HepG2 (cell line): ENCODE results near the gene MTA2. TPM values are rescaled to one million over a fixed set of nuclear protein-coding genes. Genes with fewer than 3 reads are reported as not detected.

Experiments used
- ATAC-seq: fragments of 200-7000 bp; cut with Tn5 transposase; 3 replicates; pipeline ENCODE4 v1.9.1; 2020; ENCODE audit warnings: mild to moderate bottlenecking, moderate library complexity
- BruUV-seq: library from RNA; stranded (reverse); fragments of 400-500 nt; replicated peaks from 2 replicates; lab custom pipeline; 2021; lab: Mats Ljungman, UMichigan
- CTCF ChIA-PET: fragments of 300-600 bp; formaldehyde crosslinking; extraction: SDS; loops from one replicate; lab custom pipeline; 2021; ENCODE audit warnings: low total read pairs, inconsistent platforms, low intra/inter-chr PET ratio; lab: Yijun Ruan, JAX
- POLR2A ChIA-PET: fragments of 350-600 bp; sonication (Branson Sonifier 250); formaldehyde crosslinking; loops from one replicate; lab custom pipeline; 2020; ENCODE audit warnings: antibody characterized with exemption, inconsistent platforms; lab: Yijun Ruan, JAX
- DNase-seq: peaks from one replicate; pipeline ENCODE4 v3.0.0-alpha.2; 2015; ENCODE audit warnings: low spot score
- FAIRE-seq: peaks from 3 replicates; lab custom pipeline; 2011; peaks lifted over from hg19 to GRCh38; lab: Jason Lieb, UNC
- H2AFZ ChIP-seq: one replicate; pipeline ENCODE4 v1.6.1; 2011; ENCODE audit warnings: low read length, inconsistent platforms
- H3K27ac ChIP-seq: fragments of 300-600 bp; 3 replicates; pipeline ENCODE4 v1.8.0; 2011; ENCODE audit warnings: mixed run types, mild to moderate bottlenecking, mixed read lengths, low read length, inconsistent platforms; ENCODE audit not compliant: insufficient read depth; ENCODE audit errors: extremely low read length
- H3K27me3 ChIP-seq, 2 experiments: fragments of 200-600 bp in 1 of 2; 2 replicates in 1 of 2; 3 replicates in 1 of 2; pipeline versions ENCODE4 v1.6.0 to v1.8.0; 2011; ENCODE audit warnings: low read length in 2 of 2, mild to moderate bottlenecking in 2 of 2, moderate library complexity in 2 of 2, inconsistent platforms in 1 of 2; ENCODE audit not compliant: insufficient read depth in 2 of 2, control insufficient read depth in 1 of 2
- H3K36me3 ChIP-seq, 2 experiments: fragments of 200-600 bp in 1 of 2; replicated peaks in 1 of 2; 2 replicates in 1 of 2; 3 replicates in 1 of 2; pipeline versions ENCODE4 v1.5.1 to v1.8.0; 2011; ENCODE audit warnings: low read length in 2 of 2, inconsistent platforms in 1 of 2; ENCODE audit not compliant: insufficient read depth in 2 of 2, control insufficient read depth in 1 of 2
- H3K4me1 ChIP-seq: 2 replicates; pipeline ENCODE4 v1.5.1; 2012; ENCODE audit warnings: low read length, inconsistent platforms; ENCODE audit not compliant: insufficient read depth
- H3K4me2 ChIP-seq: 2 replicates; pipeline ENCODE4 v1.6.0; 2011; ENCODE audit warnings: low read depth, low read length, inconsistent platforms
- H3K4me3 ChIP-seq, 3 experiments: fragments of 200-600 bp in 1 of 3; sonication (generic), shearing (Covaris generic) in 1 of 3; replicated peaks in 1 of 3; 2 replicates each; pipeline ENCODE4 v1.5.1; 2011 to 2016; ENCODE audit warnings: low read length in 3 of 3, inconsistent platforms in 2 of 3, low read depth in 2 of 3, mild to moderate bottlenecking in 2 of 3, control low read depth in 1 of 3, mixed read lengths in 1 of 3; ENCODE audit not compliant: insufficient read depth in 1 of 3
- H3K79me2 ChIP-seq: one replicate; pipeline ENCODE4 v1.6.1; 2011; ENCODE audit warnings: low read length, inconsistent platforms; ENCODE audit not compliant: insufficient read depth
- H3K9ac ChIP-seq: 2 replicates; pipeline ENCODE4 v1.6.0; 2011; ENCODE audit warnings: mild to moderate bottlenecking, low read depth, low read length, inconsistent platforms; ENCODE audit not compliant: insufficient read depth
- H3K9me3 ChIP-seq: 2 replicates; pipeline ENCODE4 v1.5.1; 2012; ENCODE audit warnings: mild to moderate bottlenecking, low read length
- H4K20me1 ChIP-seq: 2 replicates; pipeline ENCODE4 v1.6.0; 2011; ENCODE audit warnings: inconsistent platforms, mild to moderate bottlenecking, low read length, moderate library complexity; ENCODE audit not compliant: insufficient read depth
- NCOR1 ChIP-seq: fragments of 200-600 bp; sonication (generic); IDR thresholded peaks from 2 replicates; pipeline ENCODE4 v1.7.0; 2017; ENCODE audit warnings: antibody characterized with exemption, low read length, borderline replicate concordance
- POGZ ChIP-seq: sonication (generic); formaldehyde crosslinking; IDR thresholded peaks from 2 replicates; pipeline ENCODE4 v1.4.0; 2020; ENCODE audit warnings: mild to moderate bottlenecking, missing genetic modification reagents
- SATB2 ChIP-seq: sonication (generic); formaldehyde crosslinking; IDR thresholded peaks from 2 replicates; pipeline ENCODE4 v1.5.0; 2020; ENCODE audit warnings: missing genetic modification reagents
- SCMH1 ChIP-seq: sonication (generic); formaldehyde crosslinking; IDR thresholded peaks from 2 replicates; pipeline ENCODE4 v1.9.0; 2021; ENCODE audit warnings: missing genetic modification reagents, mild to moderate bottlenecking, borderline replicate concordance
- SRSF1 ChIP-seq: fragments of 200-400 bp; formaldehyde crosslinking; optimal IDR thresholded peaks from 2 replicates; pipeline ENCODE3; 2017; ENCODE audit warnings: mild to moderate bottlenecking, low read depth, low read length, moderate library complexity
- ZNF552 ChIP-seq: sonication (generic); formaldehyde crosslinking; IDR thresholded peaks from 2 replicates; pipeline ENCODE4 v1.9.0; 2022; ENCODE audit warnings: missing genetic modification reagents, mild to moderate bottlenecking, borderline replicate concordance
- ZNF572 ChIP-seq: sonication (generic); formaldehyde crosslinking; IDR thresholded peaks from 2 replicates; pipeline ENCODE4 v1.5.1; 2020; ENCODE audit warnings: mild to moderate bottlenecking, missing genetic modification reagents
- ZNF7 ChIP-seq: IDR thresholded peaks from 2 replicates; pipeline ENCODE4 v1.6.1; 2016; ENCODE audit warnings: missing biosample characterization, missing genetic modification reagents
- ZNF75D ChIP-seq: sonication (generic); formaldehyde crosslinking; IDR thresholded peaks from 2 replicates; pipeline ENCODE4 v1.8.1; 2023; ENCODE audit warnings: missing genetic modification reagents, mild to moderate bottlenecking, borderline replicate concordance
- whole genome bisulfite sequencing: methylation state at CpG from one replicate; pipeline ENCODE4 v1.1.6; 2017; ENCODE audit warnings: low lambda C conversion rate; 5-methylcytosine and 5-hydroxymethylcytosine counted together
- in situ Hi-C: cut with HindIII; loops from 2 replicates; pipeline ENCODE4 v1.10.0; 2017; ENCODE audit warnings: low pct_unique_long_range_greater_than_20kb; ENCODE audit not compliant: extremely low pct_ligation_motif_present
- intact Hi-C: fragments of 100-400 bp; cut with micrococcal nuclease; formaldehyde crosslinking; loops from one replicate; pipeline ENCODE4 v1.10.0; 2022; ENCODE audit not compliant: unreplicated experiment
- polyA plus RNA-seq, 8 experiments: library from polyadenylated mRNA; depleted of rRNA in 3 of 8; stranded (reverse) in 7 of 8; unstranded in 1 of 8; fragments of >200 nt; fragmentation: Illumina TruSeq in 4 of 8; extraction: Trizol in 4 of 8; gene quantifications; 2 replicates each; pipeline versions ENCODE4 v1.2.1 to v1.2.3, GENCODE V29; 2011 to 2016; ENCODE audit warnings: low read depth in 4 of 8, missing spikeins in 1 of 8, mixed read lengths in 1 of 8; ENCODE audit not compliant: insufficient read depth in 1 of 8
- total RNA-seq, 5 experiments: library from RNA; depleted of rRNA; stranded (reverse); fragments of >200 nt; fragmentation: Illumina TruSeq; extraction: Trizol; gene quantifications; 2 replicates each; pipeline ENCODE4 v1.2.3, GENCODE V29; 2016; ENCODE audit warnings: low read depth in 1 of 5
- TF ChIP-seq, protein P1 (sequence below): sonication (generic); formaldehyde crosslinking; IDR thresholded peaks from 2 replicates; pipeline ENCODE4; 2020; ENCODE audit warnings: missing genetic modification reagents, mild to moderate bottlenecking, borderline replicate concordance
- TF ChIP-seq, protein P2 (sequence below): sonication (generic); formaldehyde crosslinking; IDR thresholded peaks from 2 replicates; pipeline ENCODE4 v1.4.0; 2020; ENCODE audit warnings: missing genetic modification reagents, mild to moderate bottlenecking, borderline replicate concordance
- TF ChIP-seq, protein P3 (sequence below): sonication (generic); formaldehyde crosslinking; IDR thresholded peaks from 2 replicates; pipeline ENCODE4 v1.5.0; 2020; ENCODE audit warnings: mild to moderate bottlenecking, missing genetic modification reagents, moderate library complexity

MTA2 gene
- total and polyA plus RNA-seq, 2 of the 13 experiments (the other 11 are each of a cell fraction or from before 2014, with no cell fraction given): 14.0 to 70.0 TPM

DNA sequence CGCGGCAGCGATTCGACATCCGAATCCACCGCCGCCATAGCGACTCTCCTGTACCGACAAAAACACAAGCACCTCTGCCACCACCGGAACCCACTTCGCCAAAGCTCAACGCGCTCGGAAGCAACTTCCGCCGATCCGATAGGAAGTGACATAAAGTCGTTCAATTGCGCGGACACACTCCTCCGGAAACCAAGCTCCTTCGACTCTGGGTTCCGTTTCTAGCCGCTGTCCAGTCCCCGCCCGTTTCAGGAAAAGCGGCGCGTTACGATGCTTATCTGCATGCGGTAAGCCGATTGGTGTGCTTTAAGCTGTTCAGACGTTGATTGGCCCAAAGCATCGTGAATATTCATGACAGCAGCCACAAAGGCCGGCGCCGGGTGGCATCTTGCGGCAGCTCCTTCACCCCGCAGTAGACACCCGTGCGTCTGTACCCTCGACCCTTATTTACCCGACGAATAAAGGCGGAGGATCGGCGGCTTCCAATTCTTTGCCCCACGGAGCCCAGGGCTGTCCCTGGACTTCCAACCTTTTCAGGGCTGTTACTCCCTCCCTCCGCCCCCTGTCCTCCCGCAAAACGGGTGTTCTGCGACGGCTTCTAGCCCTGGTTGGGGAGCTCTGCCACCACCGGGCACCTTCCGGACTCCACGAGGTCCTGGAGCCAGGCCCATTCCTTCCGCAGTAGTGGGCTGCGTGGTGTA lies 10.1 kb downstream of the MTA2 start, which contains the start of gene TUT1 (continued):
- TF ChIP-seq, protein P1, sequence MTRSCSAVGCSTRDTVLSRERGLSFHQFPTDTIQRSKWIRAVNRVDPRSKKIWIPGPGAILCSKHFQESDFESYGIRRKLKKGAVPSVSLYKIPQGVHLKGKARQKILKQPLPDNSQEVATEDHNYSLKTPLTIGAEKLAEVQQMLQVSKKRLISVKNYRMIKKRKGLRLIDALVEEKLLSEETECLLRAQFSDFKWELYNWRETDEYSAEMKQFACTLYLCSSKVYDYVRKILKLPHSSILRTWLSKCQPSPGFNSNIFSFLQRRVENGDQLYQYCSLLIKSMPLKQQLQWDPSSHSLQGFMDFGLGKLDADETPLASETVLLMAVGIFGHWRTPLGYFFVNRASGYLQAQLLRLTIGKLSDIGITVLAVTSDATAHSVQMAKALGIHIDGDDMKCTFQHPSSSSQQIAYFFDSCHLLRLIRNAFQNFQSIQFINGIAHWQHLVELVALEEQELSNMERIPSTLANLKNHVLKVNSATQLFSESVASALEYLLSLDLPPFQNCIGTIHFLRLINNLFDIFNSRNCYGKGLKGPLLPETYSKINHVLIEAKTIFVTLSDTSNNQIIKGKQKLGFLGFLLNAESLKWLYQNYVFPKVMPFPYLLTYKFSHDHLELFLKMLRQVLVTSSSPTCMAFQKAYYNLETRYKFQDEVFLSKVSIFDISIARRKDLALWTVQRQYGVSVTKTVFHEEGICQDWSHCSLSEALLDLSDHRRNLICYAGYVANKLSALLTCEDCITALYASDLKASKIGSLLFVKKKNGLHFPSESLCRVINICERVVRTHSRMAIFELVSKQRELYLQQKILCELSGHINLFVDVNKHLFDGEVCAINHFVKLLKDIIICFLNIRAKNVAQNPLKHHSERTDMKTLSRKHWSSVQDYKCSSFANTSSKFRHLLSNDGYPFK (CRISPR knock-in tag): peak; percentile 87
- peak; percentile 60; the same call in 1 of the 2 replicates for TF ChIP-seq NCOR1
- TF ChIP-seq SATB2 (CRISPR knock-in tag): no peak
- TF ChIP-seq ZNF552 (CRISPR knock-in tag): no peak
- peak; percentile 94 for TF ChIP-seq POGZ (CRISPR knock-in tag)
- TF ChIP-seq ZNF75D (CRISPR knock-in tag): no peak

DNA sequence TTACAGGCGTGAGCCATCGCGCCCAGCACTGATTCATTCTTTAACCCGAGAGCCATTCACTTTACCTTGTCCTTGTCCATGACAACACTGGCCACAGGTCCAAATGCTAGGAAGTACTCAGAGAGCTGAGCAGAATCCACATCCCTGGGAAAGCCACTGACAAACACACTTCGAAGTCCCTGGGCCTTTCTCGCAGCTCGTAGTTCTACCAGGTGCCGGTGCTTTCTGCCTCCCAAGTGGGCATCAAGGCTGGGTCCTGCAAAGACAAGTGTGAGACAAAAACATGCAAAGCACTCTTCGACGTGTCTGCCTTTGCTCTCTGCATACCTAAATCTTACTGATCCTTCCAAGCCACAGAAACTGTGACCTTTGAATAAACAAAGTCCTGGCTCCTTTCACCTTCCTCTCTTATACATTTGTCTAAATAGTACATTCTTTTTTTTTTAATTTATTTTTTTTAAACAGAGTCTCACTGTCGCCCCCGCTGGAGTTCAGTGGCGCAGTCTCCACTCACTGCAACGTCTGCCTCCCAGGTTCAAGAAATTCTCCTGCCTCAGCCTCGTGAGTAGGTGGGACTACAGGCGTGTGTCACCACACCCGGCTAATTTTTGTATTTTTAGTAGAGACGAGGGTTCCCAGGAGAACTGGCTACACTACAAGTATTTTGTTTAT lies 12.6 kb downstream of the MTA2 start:
- Histone ChIP-seq H3K4me2 (0 out of 2 replicates have a peak overlapping the region, but pooled peaks have one; percentile 23), H3K4me3 (no peak overlapping the region), H3K36me3 (peaks cover 9% of the 10 kb centered on the region in 2 experiments; a peak in 4 of 5 replicates), H3K9ac (no peak overlapping the region), H3K4me1 (peaks cover 51% of the 10 kb centered on the region), H3K27me3 (no peaks in the 10 kb centered on the region; a peak in 1 of 5 replicates), H3K9me3 (no peaks in the 10 kb centered on the region), H4K20me1 (no peaks in the 10 kb centered on the region), H3K27ac (peak overlapping the region; percentile 76), H2AFZ (no peak overlapping the region)
- BruUV-seq: no TSS peak
- DNase-seq (no peak), ATAC-seq (no peak), FAIRE-seq (no peak)
- WGBS: 71% methylated on average over 18 of the region's 18 CpGs
- intact Hi-C loops: no loop called here
- CTCF ChIA-PET: interaction anchor here (1.0 to 1.4 kb wide), 2 partner anchors 24 to 29 kb away, joined by 3 read pairs; partner anchors contain the start of gene ROM1
- in situ Hi-C loops: no loop called here
- POLR2A ChIA-PET: interaction anchor here (0.8 to 4.4 kb wide), 10 partner anchors 10 to 252 kb away, joined by 3 to 160 read pairs (median 8); partner anchors contain the start of genes C11orf98, CSKMT, EEF1G and GANAB
- TF ChIP-seq, protein P2, sequence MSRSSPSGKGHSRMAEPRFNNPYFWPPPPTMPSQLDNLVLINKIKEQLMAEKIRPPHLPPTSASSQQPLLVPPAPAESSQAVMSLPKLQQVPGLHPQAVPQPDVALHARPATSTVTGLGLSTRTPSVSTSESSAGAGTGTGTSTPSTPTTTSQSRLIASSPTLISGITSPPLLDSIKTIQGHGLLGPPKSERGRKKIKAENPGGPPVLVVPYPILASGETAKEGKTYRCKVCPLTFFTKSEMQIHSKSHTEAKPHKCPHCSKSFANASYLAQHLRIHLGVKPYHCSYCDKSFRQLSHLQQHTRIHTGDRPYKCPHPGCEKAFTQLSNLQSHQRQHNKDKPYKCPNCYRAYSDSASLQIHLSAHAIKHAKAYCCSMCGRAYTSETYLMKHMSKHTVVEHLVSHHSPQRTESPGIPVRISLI (CRISPR knock-in tag): peak; percentile 55; the same call in 1 of the 2 replicates
- no peak for TF ChIP-seq SRSF1
- peak; percentile 66; the same call in 1 of the 2 replicates for TF ChIP-seq ZNF7 (CRISPR knock-in tag)
- no peak for TF ChIP-seq SCMH1
- TF ChIP-seq, protein P3, sequence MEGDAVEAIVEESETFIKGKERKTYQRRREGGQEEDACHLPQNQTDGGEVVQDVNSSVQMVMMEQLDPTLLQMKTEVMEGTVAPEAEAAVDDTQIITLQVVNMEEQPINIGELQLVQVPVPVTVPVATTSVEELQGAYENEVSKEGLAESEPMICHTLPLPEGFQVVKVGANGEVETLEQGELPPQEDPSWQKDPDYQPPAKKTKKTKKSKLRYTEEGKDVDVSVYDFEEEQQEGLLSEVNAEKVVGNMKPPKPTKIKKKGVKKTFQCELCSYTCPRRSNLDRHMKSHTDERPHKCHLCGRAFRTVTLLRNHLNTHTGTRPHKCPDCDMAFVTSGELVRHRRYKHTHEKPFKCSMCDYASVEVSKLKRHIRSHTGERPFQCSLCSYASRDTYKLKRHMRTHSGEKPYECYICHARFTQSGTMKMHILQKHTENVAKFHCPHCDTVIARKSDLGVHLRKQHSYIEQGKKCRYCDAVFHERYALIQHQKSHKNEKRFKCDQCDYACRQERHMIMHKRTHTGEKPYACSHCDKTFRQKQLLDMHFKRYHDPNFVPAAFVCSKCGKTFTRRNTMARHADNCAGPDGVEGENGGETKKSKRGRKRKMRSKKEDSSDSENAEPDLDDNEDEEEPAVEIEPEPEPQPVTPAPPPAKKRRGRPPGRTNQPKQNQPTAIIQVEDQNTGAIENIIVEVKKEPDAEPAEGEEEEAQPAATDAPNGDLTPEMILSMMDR (CRISPR knock-in tag): peak; percentile 24; the same call in 1 of the 2 replicates
- 0 out of 2 replicates have a peak, but pooled peaks have one; percentile 20 for TF ChIP-seq ZNF572 (CRISPR knock-in tag)
- TF ChIP-seq, all 625 proteins: peak for 4
- peaks cover 18% of the 10 kb centered on the region for H3K79me2 ChIP-seq
